Hindlimb muscle (tissue), 1 donor: ENCODE results near the gene HRH3. TPM values are rescaled to one million over a fixed set of nuclear protein-coding genes. Genes with fewer than 3 reads are reported as not detected.

ENCODE experiments used
- DNase-seq: peaks from one replicate; pipeline ENCODE4 v3.0.0-alpha.2; 2013
- polyA plus RNA-seq: library from polyadenylated mRNA; unstranded; fragments of 120-200 nt; gene quantifications from one replicate; pipeline ENCODE4 v1.2.1, GENCODE V29; 2013; ENCODE audit not compliant: insufficient read length

Gene HRH3
- polyA plus RNA-seq, 1 donor: 2.2 TPM

DNA sequence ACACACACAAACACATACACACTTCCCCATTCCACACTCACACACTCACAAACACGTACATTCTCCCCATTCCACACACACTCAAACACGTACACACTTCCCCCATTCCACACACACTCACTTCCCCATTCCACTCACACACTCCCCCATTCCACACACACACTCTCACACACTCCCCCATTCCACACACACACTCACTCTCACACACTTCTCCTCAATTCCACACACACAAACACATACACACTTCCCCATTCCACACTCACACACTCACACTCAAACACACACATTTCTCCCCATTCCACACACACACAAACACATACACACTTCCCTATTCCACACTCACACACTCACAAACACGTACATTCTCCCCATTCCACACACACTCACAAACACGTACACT, 9.6 kb upstream of the HRH3 start:
- DNase-seq: no peak

DNA sequence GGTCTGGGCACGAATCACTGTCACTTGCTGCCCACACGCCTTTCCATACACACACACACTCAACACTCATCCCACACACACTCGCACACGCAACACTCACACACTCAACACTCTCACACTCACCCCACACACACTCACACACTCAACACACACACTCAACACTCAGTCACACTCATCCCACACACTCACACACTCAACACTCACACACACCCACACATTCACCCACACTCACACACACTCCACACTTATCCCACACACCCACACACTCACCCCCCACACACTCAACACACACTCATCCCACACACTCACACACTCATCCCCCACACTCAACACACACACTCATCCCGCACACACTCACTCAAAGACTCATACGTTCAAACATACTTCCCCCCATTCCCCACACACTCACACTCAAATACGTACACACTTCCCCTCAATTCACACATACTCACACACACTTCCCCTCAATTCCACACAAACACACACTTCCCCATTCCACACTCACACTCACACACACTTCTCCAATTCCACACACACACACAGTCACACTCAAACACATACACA, 9.0 kb upstream of the HRH3 start:
- no peak for DNase-seq

DNA sequence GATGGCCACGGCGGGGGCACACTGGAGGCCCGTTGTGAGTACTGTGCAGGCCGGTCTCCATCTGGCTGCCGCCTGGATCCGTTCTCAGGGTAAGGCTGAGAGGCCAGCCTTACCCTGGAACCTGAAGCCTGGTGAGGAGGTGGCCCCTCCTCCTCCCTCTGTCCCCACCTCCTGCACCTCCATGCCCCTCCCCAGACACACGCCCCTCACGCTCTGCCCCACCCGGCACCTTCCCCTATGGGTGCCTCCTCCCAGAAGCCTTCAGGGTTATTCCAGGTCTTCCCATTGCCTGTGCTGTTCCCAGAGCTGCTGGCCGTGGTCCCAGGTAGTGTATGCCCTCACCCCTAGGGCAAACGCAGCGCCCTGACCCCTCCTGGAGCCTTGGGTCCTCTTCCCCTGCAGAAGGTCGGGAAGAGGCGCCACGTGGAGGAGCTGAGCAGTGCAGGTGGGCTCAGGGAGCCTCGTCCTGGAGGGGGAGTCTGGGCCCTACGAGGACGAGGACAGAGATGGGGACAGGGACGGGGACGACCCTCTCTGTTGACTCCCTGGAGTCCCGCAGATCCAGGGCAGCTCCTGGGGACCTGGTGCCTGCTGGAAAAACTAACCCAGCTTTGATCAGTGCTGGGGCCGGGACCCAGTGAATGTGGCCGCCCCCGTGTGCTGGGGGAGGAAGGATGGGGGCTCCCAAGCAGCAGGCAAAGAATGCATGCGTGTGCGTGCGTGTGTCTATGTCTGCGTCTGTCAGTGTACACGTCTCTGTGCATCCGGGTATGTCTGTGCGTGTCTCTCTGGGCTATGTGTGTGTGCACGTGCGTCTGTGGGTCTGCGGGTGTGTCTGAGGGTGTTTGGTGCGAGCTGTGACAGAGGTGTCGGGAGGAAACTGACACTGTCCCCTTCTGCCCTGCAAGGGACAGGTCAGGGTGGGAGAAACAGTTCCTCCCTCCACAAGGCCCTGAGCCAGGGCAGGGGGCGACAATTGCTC, 8.2 kb upstream of the HRH3 start:
- DNase-seq: no peak

DNA sequence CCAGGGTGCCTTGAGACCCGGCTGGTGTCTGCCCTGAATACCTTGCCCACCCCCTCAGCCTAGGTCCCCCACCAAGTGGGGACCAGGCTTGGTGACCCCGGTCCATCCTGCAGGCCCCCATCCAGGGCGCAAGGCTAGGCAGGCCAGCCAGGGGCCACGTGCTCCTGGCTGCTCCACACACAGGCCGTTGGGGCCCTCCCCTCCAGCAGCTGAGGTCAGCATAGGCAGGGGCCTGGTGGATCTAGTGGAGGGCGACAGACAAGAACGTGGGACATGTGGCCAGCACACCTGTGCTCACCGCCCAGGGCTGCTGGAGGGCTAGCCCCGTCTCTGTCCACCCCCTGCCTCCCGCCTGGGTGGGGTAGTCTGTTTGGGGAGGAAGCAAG, 7.5 kb upstream of the HRH3 start:
- no peak for DNase-seq

DNA sequence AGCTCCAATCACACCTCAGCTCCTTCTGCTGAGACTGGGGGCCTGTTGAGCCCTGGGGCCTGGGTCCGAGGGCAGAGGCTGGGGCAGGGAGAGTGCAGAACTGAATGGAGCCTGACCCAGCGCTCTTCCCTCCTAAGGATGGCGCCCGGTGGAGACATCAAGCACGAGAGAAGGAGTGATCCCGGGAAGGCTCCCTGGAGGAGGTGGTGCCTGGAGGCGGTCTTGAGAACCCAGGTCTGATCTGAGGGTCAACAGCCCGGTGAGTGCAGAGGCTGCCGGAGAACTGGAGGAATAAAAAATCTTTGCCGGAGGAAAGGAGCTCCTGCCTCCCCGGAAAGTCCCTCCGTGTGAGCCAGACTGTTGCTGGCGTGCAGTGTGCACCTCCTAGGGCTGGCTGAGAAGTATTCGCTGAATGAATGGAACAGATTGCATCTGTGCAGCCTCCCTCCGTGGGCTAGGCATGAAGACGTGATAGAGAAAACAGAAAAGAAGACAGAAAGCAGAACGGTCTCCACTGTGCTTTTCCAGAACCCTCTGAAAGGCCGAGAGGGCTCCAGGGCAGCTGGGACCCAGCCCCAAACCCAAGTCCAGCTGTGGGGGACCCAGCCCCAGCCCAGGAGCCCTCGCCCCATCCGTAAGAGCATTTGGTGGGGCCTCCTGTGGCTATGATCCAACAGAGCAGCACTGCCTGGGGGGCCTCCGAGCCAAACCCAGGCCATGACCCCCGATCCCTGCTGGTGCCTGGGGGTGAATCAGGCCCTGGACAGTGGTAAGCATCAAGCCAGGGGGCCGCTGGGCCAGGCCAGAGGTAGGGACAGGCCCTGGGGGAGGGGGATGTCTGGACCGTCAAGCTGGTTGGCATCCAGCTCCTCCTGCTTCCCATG, 6.9 kb upstream of the HRH3 start:
- no peak for DNase-seq

DNA sequence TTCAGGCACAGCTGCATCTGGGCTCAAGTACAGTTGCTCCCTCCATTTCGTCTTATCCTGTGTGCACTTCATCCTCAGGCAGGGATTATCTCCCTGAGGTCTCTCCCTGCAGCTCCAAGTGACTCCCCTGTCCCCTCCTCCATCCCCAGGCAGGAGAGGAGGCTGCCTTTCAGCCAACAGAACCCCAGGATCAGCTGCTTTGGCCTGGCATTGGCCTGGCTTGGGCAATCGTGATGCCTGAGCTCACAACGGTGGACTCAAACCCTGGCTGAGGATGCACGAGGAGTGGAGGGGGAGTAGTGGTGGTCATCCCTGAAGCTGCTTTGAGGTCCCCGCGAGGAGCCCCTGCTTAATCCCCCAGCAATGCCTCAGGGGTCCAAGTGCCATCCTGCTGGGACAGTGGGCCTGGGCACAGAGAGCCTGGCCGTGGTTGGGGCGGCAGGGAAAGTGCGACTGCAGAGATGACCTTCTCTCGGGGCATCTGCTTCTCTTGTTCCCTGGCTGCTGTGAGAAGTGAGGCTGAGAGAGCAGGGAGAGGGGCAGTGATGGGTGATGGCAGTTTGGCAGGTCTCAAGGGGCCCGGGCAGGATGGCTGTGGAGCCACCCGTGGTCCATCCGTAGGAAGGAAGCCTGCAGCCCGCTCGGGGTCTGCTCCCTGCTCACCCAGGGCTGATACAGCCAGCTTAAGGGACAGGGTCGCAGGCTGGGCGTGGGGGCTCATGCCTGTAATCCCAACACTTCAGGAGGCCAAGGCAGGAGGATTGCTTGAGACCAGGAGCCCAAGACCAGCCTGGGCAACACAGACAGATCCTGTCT, 6.0 kb upstream of the HRH3 start:
- no peak for DNase-seq

DNA sequence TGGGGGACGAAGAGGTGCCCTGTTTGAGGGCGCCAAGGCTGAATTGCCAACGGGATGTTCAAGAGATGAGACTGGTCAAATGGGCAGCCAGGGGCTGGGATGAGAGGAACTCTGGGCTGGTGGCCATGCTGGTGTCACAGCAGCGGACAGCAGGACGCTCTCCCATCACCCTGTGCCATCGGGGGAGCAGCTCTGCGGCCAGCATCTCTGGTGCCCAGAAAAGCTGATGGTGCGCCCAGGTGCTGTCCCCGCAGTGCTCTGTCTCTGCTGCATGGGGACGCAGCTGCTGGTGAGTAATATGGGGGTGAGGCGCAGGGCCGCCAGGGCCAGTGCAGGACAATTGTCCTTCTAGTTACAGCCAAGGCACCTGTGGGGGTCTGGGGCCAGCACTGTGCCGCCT, 4.9 kb upstream of the HRH3 start:
- no peak for DNase-seq

DNA sequence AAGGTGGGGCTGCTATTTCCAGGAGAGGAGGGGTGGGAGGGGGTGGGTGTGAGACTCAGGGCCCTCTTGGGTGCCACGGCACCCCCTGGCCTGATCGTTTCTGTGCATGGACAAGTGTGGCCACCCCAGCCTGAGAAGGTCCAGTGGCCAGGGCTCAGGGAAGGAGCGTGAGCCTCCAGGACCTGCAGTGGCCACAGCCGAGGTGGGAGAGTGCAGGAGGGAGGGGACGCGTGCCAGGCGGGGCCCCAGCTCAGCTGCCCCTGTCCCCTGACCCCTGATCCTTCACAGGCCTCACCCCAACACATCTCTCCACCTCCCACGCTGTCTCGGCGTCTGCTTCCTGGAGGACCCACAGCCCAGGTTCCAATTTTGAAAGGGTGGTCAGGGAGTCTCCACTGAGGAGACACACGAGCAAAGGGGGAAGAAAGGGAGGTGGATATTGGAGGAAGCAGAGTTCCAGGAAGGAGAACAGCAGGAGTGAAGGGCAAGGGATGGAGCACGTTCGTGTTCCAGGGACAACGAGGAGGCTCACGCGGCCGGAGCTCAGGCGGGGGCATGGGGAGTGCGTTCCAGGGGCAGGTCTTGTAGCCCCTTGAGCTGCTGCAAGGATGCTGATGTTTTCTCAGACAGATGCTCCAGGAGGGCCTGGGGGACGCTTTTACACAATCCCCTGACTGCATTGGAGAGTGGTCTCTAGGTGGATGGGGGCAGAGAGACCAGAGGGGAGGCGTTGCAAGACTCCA, 4.2 kb upstream of the HRH3 start:
- no peak for DNase-seq

DNA sequence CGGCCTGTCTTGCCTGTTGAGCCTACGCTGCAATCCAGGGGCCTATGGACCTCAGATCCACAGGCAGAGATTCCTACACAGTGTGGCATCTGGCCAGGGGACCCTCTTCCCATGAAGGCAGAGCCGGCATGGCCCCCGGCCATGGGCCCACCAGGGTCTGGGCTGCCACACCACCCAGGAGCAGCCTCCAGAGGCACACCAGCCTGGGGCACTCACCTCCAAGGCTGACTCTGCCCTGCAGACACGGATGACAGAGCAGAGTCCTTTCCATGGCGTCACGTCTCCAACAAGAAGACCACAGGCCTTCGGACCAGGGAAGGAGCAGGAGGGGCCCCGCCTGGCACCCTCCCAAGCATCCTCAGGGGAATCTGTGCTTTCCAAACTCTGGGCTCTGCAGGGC, 3.5 kb upstream of the HRH3 start:
- DNase-seq: no peak

DNA sequence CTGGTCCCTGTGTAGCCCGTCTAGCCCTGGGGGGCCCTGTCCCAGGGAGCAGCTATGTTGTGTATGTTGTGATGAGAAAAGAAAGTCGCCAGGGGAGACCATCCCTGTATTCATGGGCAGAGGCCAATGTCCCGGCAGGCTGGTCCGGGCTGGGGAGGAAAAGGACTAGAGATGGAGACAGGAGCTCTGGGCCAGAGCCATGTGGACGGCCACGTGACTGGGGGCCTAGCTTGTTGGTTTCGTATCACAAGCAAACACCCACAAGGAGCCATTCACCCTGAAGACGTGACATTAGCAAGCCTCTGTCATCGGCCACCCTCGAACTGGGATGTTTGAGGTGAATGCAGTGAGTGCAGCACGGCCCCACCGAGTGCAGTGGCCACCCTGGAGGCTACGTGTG, 2.9 kb upstream of the HRH3 start:
- DNase-seq: no peak

DNA sequence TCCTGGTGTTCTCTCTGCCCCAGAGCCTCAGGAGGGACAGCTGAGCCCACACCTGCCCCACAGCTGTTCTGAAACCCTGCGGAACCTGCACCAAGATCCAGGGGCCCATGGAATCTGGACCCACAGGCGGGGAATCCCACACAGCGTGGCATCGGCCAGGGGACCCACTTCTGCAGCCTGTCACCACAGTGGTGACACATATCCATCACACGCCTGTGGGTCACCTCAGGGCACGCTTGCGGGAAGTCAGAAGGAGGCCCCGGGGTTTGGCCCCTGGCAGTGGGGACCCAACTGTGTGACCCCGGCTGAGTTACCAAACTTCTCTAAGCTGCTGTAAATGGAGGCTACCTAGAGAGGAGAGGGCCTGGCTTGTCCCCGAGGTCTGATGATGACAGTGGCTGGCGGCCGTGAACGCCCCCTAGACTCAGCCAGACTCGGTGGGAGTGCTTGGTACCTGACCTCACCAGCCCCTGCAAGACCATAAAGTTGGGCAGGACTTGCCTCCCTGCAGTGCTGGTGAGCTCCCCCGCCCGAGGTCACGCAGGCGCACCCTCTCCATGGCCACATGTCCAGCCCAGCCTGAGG, 2.3 kb upstream of the HRH3 start:
- DNase-seq: no peak

DNA sequence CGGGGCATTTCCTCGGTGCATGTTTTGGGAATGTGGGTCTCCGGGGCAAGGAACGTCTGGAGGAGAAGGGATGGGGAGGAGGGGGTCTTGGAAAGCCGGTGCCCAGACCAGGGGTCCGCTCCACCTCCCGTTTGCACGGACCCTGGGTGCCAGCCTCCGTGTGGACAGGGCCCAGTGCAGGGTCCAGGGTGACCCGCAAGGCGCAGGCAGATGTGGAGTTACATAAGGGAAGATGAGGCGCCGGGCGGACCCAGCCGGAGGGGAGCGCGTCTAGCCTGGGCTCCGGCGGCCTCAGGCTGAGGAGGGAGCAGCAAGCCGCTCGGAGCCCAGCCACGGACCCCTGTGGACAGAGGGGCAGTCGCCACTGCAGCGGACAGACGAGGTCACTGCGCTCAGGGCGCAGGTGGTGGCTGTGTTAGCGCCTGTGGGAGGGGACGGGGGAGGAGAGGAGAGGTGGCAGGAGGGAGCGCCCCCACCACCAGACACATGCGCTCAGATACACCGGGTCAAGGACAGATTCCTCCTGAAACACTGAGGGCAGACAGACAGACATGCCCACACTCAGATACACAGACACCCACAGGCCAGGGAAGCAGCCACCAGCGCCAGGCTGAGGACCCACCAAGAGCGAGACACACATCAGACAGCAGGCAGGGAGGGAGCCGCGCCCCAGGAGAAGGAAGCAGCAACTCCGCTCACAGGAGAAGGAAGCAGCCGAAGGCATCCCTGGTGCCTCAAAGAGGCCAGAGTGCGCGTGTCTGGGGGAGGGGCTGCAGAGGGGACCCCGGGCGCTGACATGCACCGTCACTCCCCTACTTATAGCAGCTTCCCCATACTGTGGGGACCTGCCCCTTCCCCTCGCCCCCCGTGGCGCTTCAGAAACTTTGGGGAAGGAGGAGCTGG, 839 bp upstream of the HRH3 start:
- DNase-seq: no peak

DNA sequence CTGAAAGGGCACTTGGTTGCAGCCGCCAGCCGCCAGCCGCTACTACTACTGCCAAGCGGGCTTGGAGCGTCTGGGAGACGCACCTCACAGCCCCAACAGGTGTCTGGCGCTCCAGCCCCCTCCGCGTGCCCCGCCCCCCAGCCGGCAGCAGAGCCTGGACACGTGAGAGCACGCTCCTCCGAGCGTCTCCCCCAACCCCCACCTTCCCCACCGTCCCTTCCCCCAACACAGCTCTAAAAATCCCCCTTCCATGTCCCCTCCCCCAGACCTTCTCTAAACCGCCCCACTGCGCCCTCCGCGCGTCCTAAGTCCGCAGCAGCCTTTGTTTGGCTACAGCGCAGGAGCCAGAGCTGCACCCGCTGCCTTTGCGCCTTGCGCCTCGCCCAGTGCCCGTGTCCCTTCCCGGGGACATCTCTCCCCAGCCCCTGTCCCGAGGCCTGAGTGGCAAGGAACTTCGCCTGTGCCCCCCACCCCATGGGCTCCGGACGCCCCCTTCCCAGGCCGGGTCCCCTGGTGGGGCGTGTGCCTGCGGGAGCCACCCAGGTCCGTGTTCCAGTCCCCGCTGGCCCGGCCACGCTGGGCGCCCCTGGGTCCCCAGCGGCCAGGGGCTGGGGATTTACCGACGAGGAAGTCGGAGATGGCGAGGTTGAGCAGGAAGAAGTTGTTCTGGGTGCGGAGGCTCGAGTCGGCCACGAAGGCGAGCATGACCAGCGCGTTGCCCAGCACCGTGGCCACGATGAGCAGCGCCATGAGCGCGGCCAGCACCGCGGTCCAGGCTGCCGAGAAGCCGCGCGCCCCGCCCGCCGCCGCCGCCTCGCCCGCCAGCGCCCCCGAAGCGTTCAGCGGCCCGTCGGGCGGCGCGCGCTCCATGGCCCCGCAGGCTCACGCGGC, 732 bp downstream of the HRH3 start:
- no peak for DNase-seq

DNA sequence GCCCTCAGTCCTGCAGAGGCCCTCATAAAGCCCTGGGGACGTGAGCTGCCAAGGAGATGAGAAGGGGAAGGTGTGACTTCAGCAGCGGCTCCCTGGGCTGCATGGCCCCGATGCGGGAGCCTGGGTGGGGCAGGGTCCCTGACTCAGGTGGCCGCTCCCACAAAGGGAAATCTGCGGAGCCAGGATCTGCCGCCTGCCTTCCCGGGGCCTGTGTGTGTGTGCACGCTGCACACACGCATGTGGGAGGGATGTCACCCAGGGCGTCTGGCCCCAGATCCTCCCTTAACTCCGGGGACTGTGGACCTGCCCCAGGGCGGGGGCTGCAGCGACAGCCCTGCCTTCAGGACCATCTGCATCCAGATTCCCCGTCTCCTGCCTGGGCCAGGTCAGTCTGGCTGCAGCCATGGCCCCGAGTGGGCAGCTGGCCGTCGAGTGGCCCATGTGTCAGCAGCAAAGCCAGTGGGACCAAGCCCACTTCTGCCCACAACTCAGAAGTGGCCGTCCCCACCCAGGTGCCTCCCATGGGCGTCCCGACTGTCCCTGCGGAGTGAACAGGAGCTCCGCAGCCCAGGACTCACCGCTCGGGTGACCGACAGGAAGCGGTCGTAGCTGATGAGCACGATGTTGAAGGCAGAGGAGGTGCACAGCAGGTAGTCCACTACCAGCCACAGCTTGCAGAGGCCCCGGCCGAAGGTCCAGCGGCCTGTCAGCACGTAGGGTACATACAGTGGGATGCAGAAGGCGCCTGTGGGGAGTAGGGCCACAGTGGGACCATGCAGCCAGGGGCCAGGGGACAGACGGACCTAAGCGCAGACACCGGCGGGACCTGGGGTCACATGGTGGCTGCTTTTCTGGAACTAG, 1.9 kb downstream of the HRH3 start:
- DNase-seq: no peak

DNA sequence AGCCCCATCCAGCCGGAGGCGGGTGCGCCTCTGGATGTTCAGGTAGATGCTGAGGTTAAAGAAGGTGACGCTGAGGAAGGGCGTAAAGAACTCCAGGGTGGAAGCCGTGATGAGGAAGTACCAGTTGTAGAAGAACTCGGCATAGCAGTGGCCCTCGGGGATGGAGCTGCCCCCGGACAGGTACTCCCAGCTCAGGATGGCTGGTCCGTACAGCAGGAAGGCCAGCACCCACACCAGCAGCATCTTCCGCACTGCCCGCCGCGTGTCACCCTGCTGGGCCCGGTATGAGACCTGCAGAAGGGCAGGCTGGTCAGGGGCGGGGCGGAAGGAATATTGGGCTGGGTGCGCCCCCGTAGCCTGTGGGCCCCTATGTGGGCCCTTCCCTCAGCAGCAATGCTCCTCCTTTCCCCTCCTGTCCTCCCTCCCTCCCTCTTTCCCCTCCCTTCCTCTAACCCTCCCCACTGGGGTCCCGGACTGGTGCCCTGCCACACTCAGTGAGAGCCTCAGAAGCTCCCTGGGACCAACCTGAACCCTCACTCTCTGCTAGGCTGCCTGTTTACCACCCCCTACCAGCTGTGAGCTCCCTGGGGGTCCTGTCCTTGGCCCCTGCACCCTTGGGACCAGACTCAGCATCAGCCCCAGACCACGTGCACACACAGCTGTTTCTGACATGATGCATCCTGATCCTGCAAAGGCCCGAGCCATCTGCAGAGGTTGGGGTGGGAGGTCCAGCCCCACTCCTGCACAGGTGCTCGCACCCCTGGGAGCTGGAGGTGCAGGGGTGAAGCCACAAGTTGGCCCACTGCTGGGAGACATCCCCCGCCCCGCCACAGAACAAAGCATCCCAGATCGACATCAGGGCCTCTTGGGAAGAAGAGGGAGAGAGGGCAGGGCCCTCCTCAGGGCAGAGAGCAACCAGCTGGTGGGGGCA, 3.2 kb downstream of the HRH3 start:
- DNase-seq: no peak

DNA sequence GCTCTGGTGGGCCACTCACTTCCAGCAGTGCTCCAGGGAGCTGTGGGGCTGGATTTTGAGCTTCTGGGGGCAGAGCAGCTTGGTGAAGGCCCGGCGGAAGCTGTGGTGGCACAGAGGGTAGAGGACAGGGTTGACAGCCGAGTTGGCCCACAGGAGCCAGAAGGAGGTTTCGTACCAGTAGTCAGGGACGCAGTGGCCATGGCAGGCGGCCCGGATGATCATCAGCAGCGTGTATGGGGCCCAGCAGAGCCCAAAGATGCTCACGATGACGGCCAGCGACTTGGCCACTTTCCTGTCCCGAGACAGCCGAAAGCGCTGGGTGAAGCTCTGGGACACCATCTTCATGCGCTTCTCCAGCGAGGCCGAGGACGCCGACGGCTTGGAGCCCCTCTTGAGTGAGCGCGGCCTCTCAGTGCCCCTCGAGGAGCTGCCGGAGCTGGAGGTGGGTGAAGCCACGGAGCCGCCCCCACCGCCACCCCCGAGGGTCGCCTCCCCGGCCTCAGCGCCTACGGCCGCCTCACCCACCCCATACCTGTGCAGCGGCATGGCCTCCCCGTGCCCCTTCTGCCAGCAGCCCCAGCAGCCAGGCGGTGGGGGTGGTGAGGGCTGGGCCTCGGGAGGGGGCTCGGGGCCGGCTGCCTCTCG, 4.0 kb downstream of the HRH3 start:
- DNase-seq: no peak
